DOHH2 (cell line): ENCODE results near the gene DLX2.

Source experiments
- H3F3A ChIP-seq: fragments of 200-600 bp; sonication (generic), shearing (Covaris generic); 2 replicates; pipeline ENCODE4 v1.6.0; 2016; ENCODE audit warnings: antibody characterized with exemption, mild to moderate bottlenecking; ENCODE audit not compliant: control insufficient read depth, insufficient read depth
- H3K27ac ChIP-seq: fragments of 200-600 bp; sonication (generic); 2 replicates; pipeline ENCODE4 v1.5.1; 2014; ENCODE audit warnings: low read depth, mild to moderate bottlenecking, low read length, moderate library complexity
- H3K27me3 ChIP-seq: fragments of 200-600 bp; sonication (generic); 2 replicates; pipeline ENCODE4 v1.6.1; 2014; ENCODE audit warnings: mild to moderate bottlenecking, low read length, mixed read lengths; ENCODE audit not compliant: control insufficient read depth
- H3K36me3 ChIP-seq: fragments of 200-600 bp; sonication (generic); 2 replicates; pipeline ENCODE4 v1.6.1; 2014; ENCODE audit warnings: mild to moderate bottlenecking, low read length, moderate library complexity, mixed read lengths; ENCODE audit not compliant: control insufficient read depth
- H3K4me1 ChIP-seq: fragments of 200-600 bp; sonication (generic); 2 replicates; pipeline ENCODE4 v1.6.1; 2014; ENCODE audit warnings: mild to moderate bottlenecking, low read length, mixed read lengths; ENCODE audit not compliant: control insufficient read depth
- H3K4me2 ChIP-seq: fragments of 200-600 bp; sonication (generic); 2 replicates; pipeline ENCODE4 v1.6.0; 2014; ENCODE audit warnings: mild to moderate bottlenecking, low read length, moderate library complexity
- H3K4me3 ChIP-seq: fragments of 200-600 bp; sonication (generic); 2 replicates; pipeline ENCODE4 v1.5.1; 2014; ENCODE audit warnings: mild to moderate bottlenecking, low read length, mixed read lengths
- H3K79me2 ChIP-seq: fragments of 200-600 bp; sonication (generic); 2 replicates; pipeline ENCODE4 v1.6.1; 2014; ENCODE audit warnings: mild to moderate bottlenecking, low read length, mixed read lengths; ENCODE audit not compliant: control insufficient read depth
- H3K9me2 ChIP-seq: fragments of 200-600 bp; sonication (generic); replicated peaks from 2 replicates; pipeline ENCODE4 v1.6.1; 2014; ENCODE audit warnings: mild to moderate bottlenecking, low read length, mixed read lengths; ENCODE audit not compliant: control insufficient read depth
- H3K9me3 ChIP-seq: fragments of 200-600 bp; sonication (generic); 2 replicates; pipeline ENCODE4 v1.6.1; 2014; ENCODE audit warnings: antibody characterized with exemption, low read length, mixed read lengths; ENCODE audit not compliant: control insufficient read depth, insufficient read depth
- H4K20me1 ChIP-seq: fragments of 200-600 bp; sonication (generic); 2 replicates; pipeline ENCODE4 v1.6.0; 2014; ENCODE audit warnings: low read depth, mild to moderate bottlenecking, antibody characterized with exemption, low read length, moderate library complexity; ENCODE audit not compliant: control insufficient read depth, insufficient read depth
- EZH2phosphoT487 ChIP-seq: fragments of 200-600 bp; sonication (generic); IDR thresholded peaks from 2 replicates; pipeline ENCODE4 v1.6.1; 2017; ENCODE audit warnings: borderline replicate concordance, mild to moderate bottlenecking, antibody characterized with exemption, low read length, moderate library complexity, mixed read lengths
- TF ChIP-seq, protein P1 (sequence below): fragments of 200-600 bp; sonication (generic); IDR thresholded peaks from one replicate; pipeline ENCODE4 v1.5.1; 2014; ENCODE audit warnings: antibody characterized with exemption, mild to moderate bottlenecking, low read depth, low read length; ENCODE audit not compliant: poor library complexity, severe bottlenecking

Gene DLX2

DNA sequence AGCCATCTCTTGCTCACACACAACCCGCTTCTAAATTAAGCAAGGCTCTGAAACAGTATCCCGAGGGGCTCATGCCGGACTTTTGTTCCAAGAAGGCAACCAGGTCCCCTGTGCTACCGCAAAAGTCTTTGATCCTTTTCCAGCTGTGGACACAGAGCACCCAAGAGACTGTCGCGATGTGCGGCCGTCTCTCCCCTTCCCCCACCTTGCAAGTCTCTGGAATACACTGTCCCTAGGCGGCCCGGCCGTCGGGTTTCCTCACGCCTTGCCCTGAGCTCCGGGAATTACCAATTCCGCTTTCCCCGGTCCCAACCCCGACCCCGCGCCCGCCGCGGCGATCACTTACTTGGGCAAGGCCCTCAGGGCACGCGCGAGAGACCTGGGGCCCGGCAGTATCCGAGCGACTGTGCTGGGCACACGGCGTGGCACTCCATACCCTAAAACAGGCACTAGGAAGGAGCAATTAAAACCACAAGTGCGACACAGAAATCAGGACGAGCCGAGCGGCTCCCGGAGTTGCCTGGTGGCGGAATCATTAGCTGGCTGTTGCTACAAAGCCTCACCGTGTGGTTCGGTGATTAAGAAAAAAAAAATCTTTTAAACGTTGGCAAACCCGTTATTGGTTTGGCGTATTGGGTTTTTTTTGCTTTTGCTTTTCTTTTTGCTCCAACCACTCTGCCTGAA is 19.6 kb downstream of the DLX2 start:
- Histone ChIP-seq H3K9me2 (no peaks in the 10 kb centered on the region), H3K4me3 (no peak overlapping the region), H3K27ac (no peak overlapping the region), H3F3A (no peaks in the 10 kb centered on the region), H3K9me3 (no peaks in the 10 kb centered on the region), H3K79me2 (no peaks in the 10 kb centered on the region), H4K20me1 (no peaks in the 10 kb centered on the region; the same call in 1 of the 2 replicates), H3K4me1 (peaks cover 37% of the 10 kb centered on the region), H3K36me3 (no peaks in the 10 kb centered on the region), H3K27me3 (peaks cover 64% of the 10 kb centered on the region), H3K4me2 (no peak overlapping the region)
- TF ChIP-seq, protein P1, sequence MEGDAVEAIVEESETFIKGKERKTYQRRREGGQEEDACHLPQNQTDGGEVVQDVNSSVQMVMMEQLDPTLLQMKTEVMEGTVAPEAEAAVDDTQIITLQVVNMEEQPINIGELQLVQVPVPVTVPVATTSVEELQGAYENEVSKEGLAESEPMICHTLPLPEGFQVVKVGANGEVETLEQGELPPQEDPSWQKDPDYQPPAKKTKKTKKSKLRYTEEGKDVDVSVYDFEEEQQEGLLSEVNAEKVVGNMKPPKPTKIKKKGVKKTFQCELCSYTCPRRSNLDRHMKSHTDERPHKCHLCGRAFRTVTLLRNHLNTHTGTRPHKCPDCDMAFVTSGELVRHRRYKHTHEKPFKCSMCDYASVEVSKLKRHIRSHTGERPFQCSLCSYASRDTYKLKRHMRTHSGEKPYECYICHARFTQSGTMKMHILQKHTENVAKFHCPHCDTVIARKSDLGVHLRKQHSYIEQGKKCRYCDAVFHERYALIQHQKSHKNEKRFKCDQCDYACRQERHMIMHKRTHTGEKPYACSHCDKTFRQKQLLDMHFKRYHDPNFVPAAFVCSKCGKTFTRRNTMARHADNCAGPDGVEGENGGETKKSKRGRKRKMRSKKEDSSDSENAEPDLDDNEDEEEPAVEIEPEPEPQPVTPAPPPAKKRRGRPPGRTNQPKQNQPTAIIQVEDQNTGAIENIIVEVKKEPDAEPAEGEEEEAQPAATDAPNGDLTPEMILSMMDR, result no peak
- TF ChIP-seq EZH2phosphoT487, result peak; percentile 92; the same call in 1 of the 2 replicates

DNA sequence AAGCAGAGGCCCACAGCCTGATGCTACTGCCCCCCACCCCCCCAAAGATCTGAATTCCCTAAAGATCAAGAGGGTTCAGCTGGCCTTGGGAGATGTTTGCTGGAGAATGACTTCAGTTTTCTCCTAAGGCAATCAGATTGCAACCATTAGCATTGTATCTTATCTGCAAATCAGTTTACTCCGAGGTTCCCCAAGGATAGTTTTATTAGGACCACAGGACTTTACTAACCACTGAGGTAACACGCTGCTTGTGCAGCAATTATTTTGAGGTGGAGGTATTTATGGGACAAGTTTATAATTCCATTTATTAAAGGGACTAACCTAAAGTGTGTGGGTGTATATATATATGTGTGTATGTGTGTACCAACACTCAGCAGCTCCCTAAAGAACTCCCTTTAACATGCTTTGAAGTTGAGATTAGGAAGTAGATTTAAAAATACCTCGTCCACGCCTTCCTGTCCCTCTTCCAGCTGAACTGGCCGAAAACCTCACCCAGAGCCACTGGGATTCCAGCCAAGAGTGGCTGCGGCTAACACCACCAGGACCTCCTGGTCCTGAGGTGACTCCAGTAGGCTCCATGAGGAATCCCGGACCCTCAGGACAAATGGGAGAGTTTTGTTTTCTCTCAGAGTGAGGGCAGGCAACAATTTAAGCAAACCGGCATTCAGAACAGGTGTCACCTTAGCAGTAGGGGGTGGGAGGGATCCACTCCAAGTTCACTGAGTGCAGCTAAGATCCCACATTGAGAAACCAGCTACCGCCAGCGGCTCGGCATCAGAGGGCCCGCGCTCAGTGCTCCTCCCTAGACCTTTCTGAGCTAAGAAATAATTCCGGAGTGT is 20.4 kb downstream of the DLX2 start:
- no peak overlapping the region for H3K4me2 ChIP-seq
- H3K4me1 ChIP-seq, result peaks cover 37% of the 10 kb centered on the region
- no peak overlapping the region for H3K4me3 ChIP-seq
- no peaks in the 10 kb centered on the region for H3K36me3 ChIP-seq
- H3F3A ChIP-seq, result no peaks in the 10 kb centered on the region
- H3K27me3 ChIP-seq, result peaks cover 57% of the 10 kb centered on the region
- H3K27ac ChIP-seq, result no peak overlapping the region
- H4K20me1 ChIP-seq, result no peaks in the 10 kb centered on the region; the same call in 1 of the 2 replicates
- no peak for TF ChIP-seq EZH2phosphoT487
- TF ChIP-seq, protein P1, result no peak
- H3K9me3 ChIP-seq, result no peaks in the 10 kb centered on the region
- no peaks in the 10 kb centered on the region for H3K9me2 ChIP-seq
- H3K79me2 ChIP-seq, result no peaks in the 10 kb centered on the region

DNA sequence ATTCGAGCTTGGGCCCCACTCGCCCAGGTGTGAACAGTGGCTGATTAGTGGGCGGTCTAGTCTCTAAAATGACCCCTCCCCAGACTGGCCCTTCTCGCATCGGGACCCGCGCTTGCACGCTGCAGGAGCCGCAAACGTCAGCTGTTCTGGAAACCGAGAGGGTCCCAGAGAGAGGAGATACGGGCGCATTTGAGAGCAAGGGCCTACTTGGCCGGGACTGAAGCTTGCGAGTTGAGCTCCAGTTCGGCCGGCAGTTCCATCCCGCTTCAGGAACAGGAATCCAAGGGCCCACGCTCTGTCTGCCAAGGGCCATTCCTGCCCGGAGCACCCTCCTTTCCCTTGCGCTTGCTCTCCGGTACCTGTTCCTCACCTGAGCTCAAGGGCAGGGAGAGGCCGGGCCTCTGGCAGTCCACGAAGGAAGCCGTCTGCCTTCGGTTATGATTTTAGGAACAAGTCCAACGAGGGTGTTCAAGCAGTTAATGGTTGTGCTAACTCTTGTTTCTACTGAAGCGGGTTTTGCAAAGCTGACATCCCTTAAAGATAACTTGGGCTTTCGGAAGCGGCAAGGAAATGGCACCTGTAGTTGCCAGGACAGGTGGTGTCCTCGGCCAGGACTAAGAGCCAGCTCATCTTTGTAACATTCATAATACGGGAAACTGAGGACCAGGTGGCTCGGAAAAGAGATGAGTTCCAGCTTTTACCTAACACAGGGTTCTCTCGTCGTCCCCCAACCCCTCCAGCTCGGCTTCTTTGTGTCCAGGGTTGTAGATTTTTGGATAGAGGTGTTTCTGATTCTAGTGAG is 21.3 kb downstream of the DLX2 start:
- H3K4me1 ChIP-seq, result peaks cover 36% of the 10 kb centered on the region
- H3F3A ChIP-seq, result no peaks in the 10 kb centered on the region
- H3K4me3 ChIP-seq, result no peak overlapping the region
- no peaks in the 10 kb centered on the region; the same call in 1 of the 2 replicates for H4K20me1 ChIP-seq
- peaks cover 48% of the 10 kb centered on the region for H3K27me3 ChIP-seq
- H3K79me2 ChIP-seq, result no peaks in the 10 kb centered on the region
- no peak for TF ChIP-seq EZH2phosphoT487
- TF ChIP-seq, protein P1, result no peak
- no peak overlapping the region for H3K4me2 ChIP-seq
- H3K36me3 ChIP-seq, result no peaks in the 10 kb centered on the region
- H3K9me2 ChIP-seq, result no peaks in the 10 kb centered on the region
- H3K9me3 ChIP-seq, result no peaks in the 10 kb centered on the region
- H3K27ac ChIP-seq, result no peak overlapping the region
